Gastrocnemius medialis (tissue), 4 donors: ENCODE data around the gene WIZ. TPM values are rescaled to one million over a fixed set of nuclear protein-coding genes. Genes with fewer than 3 reads are reported as not detected.

Experiments
- ATAC-seq, 2 donors: fragments of 150-250 bp; one replicate each; pipeline ENCODE4 v1.9.1; 2016
- DNase-seq, 2 donors: peaks; one replicate each; pipeline ENCODE4 v3.0.0-alpha.2; 2019
- H3K27ac ChIP-seq, 4 donors: fragments of 200-600 bp; sonication (generic); 1 replicate in 1 of 4; 2 replicates in 3 of 4; pipeline ENCODE4 v1.5.1; 2016 to 2018; ENCODE audit warnings: mild to moderate bottlenecking in 2 of 4, moderate library complexity in 1 of 4
- H3K27me3 ChIP-seq, 3 donors: fragments of 200-600 bp; sonication (generic) in 2 of 3; 1 replicate in 1 of 3; 2 replicates in 2 of 3; pipeline versions ENCODE4 v1.5.1 to v1.6.0; 2016 to 2019; ENCODE audit warnings: mild to moderate bottlenecking in 1 of 3, moderate library complexity in 1 of 3
- H3K36me3 ChIP-seq, 2 donors: fragments of 200-600 bp; sonication (generic) in 1 of 2; one replicate each; pipeline ENCODE4 v1.5.1; 2017 to 2018
- H3K4me1 ChIP-seq, 2 donors: fragments of 200-600 bp; sonication (generic) in 1 of 2; one replicate each; pipeline ENCODE4 v1.5.1; 2016 to 2017; ENCODE audit warnings: mild to moderate bottlenecking in 2 of 2
- H3K4me3 ChIP-seq, 4 donors: fragments of 200-600 bp; sonication (generic) in 3 of 4; 1 replicate in 1 of 4; 2 replicates in 3 of 4; pipeline ENCODE4 v1.5.1; 2016 to 2019; ENCODE audit warnings: mild to moderate bottlenecking in 2 of 4
- H3K9me3 ChIP-seq, 3 donors: fragments of 200-600 bp; sonication (generic) in 2 of 3; 1 replicate in 1 of 3; 2 replicates in 2 of 3; pipeline ENCODE4 v1.5.1; 2016 to 2019
- POLR2A ChIP-seq, 2 donors: fragments of 450-650 bp; IDR thresholded peaks; one replicate each; pipeline ENCODE4 v1.6.1; 2017; ENCODE audit warnings: antibody characterized with exemption in 2 of 2, mild to moderate bottlenecking in 2 of 2, moderate library complexity in 2 of 2
- in situ Hi-C, 4 donors: fragments of 200-750 bp; cut with MboI; loops; one replicate each; pipeline versions ENCODE4 v1.15.0 to v1.8.0; 2017; ENCODE audit warnings: low sequenced_read_pairs in 4 of 4
- intact Hi-C: fragments of 100-400 bp; cut with DNase I; formaldehyde crosslinking; loops from one replicate; pipeline ENCODE4 v1.15.1; 2023; ENCODE audit warnings: low total_unique reads
- total RNA-seq, 4 donors: library from RNA; depleted of rRNA; stranded (reverse); fragments of >200 nt; gene quantifications; one replicate each; pipeline versions ENCODE4 v1.1.0 to v1.2.3, GENCODE V29; 2016
- TF ChIP-seq, protein P1 (sequence below), 5 experiments: fragments of 450-650 bp in 3 of 5; fragments of 200-600 bp in 2 of 5; sonication (generic) in 2 of 5; IDR thresholded peaks in 4 of 5; conservative IDR thresholded peaks in 1 of 5; 1 replicate in 4 of 5; 2 replicates in 1 of 5; pipeline ENCODE4 v1.5.1; 2016 to 2019; ENCODE audit warnings: antibody characterized with exemption in 5 of 5, mild to moderate bottlenecking in 3 of 5, moderate library complexity in 3 of 5

Gene WIZ
- total RNA-seq, 4 donors from 2014 or later: 28.0 to 40.6 (median 32.5) TPM

DNA sequence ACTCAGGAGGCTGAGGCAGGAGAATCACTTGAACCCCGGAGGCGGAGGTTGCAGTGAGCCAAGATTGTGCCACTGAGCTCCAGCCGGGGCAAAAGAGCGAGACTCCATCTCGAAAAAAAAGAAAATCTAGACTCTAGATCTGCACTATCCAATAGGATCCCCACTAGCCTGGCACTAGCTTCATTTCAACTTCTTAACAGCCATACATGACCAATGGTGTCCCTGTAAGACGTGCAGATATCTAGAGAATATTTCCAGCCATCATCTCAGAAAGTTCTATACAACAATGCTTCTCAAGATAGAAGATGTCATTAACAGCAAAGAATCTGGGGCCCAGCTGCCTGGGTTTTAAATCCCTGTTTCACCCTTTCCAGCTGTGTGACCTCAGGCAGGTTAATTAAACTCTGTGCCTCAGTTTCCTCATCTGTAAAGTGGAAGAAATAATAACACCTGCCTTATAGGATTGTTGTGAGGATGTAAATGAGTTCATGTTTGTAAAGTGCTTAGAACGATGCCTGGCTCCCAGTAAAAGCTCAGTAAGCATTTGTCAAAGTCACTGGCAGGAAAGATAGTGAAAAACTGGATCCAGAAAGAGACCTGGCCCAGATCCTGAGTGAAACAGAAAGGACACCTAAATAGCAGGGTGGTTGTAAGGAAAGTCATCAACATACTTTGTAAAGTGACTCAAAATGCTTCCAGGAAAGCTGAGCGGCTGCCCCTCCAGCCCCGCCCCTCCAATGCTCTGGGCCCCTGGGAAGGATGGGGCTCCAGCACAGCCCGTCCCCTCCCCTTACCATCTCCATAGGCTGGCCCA, 13.5 kb downstream of the WIZ start:
- no peak for DNase-seq
- Histone ChIP-seq H3K27ac (no peak overlapping the region), H3K4me1 (peaks cover 7 to 9% of the 10 kb centered on the region in 2 donors), H3K4me3 (no peak overlapping the region), H3K9me3 (no peaks in the 10 kb centered on the region), H3K36me3 (peaks cover 0 to 4% of the 10 kb centered on the region in 2 donors), H3K27me3 (no peaks in the 10 kb centered on the region)
- in situ Hi-C loops (loop anchor here in 2 of 4 donors (10.0 to 25.0 kb wide), 2 partner anchors 61 to 174 kb away; partner anchors contain the start of gene AKAP8 (in 1 of the 2)), intact Hi-C loops (no loop called here)
- no peak for ATAC-seq
- no peak for TF ChIP-seq POLR2A (IDR thresholded peaks at IDR 0.05)
- TF ChIP-seq, protein P1, sequence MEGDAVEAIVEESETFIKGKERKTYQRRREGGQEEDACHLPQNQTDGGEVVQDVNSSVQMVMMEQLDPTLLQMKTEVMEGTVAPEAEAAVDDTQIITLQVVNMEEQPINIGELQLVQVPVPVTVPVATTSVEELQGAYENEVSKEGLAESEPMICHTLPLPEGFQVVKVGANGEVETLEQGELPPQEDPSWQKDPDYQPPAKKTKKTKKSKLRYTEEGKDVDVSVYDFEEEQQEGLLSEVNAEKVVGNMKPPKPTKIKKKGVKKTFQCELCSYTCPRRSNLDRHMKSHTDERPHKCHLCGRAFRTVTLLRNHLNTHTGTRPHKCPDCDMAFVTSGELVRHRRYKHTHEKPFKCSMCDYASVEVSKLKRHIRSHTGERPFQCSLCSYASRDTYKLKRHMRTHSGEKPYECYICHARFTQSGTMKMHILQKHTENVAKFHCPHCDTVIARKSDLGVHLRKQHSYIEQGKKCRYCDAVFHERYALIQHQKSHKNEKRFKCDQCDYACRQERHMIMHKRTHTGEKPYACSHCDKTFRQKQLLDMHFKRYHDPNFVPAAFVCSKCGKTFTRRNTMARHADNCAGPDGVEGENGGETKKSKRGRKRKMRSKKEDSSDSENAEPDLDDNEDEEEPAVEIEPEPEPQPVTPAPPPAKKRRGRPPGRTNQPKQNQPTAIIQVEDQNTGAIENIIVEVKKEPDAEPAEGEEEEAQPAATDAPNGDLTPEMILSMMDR (IDR thresholded peaks at IDR 0.05 in 4 of 5, conservative IDR thresholded peaks at IDR 0.05 in 1 of 5): no peak

DNA sequence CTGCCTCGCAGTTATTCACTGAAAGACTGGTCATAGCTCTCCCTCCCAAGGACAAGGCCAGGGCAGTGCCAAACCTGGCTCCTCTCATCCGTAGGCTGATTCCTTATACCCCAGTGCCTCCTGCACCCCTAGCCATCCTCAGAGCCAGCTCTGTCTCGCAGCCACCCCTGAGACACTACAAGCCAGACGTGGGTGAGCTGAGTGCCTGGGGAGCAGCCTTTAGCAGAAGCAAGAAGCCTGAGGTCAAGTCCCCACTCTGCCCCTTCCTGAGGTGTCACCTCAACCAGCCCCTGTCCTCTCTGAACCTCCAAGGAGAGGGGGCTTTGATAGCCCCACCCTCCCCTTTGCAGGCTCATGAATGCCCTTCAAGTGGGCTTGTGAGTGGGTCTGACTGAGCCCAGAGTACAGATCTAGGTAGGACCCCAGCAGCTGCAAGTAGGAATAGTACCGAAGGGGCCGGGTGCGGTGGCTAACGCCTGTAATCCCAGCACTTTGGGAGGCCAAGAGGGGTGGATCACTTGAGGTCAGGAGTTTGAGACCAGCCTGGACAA, 16.2 kb downstream of the WIZ start:
- no peaks in the 10 kb centered on the region for H3K9me3 ChIP-seq
- DNase-seq: no peak
- ATAC-seq: no peak
- in situ Hi-C loops (loop anchor here in 2 of 4 donors (10.0 to 25.0 kb wide), 2 partner anchors 59 to 171 kb away; partner anchors contain the start of gene AKAP8 (in 1 of the 2)), intact Hi-C loops (loop anchor here (2.0 kb wide), 1 partner anchor 13 kb away; no protein-coding TSS in a partner anchor)
- peaks cover 0 to 4% of the 10 kb centered on the region in 2 donors for H3K36me3 ChIP-seq
- peak overlapping the region; percentile 64 to 80 (median 74) for H3K4me3 ChIP-seq
- no peaks in the 10 kb centered on the region for H3K27me3 ChIP-seq
- peaks cover 17 to 21% of the 10 kb centered on the region in 2 donors for H3K4me1 ChIP-seq
- H3K27ac ChIP-seq: peak overlapping the region; percentile 90 to 96 (median 94)
- TF ChIP-seq, protein P1 (IDR thresholded peaks at IDR 0.05 in 4 of 5, conservative IDR thresholded peaks at IDR 0.05 in 1 of 5): no peak
- no peak for TF ChIP-seq POLR2A (IDR thresholded peaks at IDR 0.05)

DNA sequence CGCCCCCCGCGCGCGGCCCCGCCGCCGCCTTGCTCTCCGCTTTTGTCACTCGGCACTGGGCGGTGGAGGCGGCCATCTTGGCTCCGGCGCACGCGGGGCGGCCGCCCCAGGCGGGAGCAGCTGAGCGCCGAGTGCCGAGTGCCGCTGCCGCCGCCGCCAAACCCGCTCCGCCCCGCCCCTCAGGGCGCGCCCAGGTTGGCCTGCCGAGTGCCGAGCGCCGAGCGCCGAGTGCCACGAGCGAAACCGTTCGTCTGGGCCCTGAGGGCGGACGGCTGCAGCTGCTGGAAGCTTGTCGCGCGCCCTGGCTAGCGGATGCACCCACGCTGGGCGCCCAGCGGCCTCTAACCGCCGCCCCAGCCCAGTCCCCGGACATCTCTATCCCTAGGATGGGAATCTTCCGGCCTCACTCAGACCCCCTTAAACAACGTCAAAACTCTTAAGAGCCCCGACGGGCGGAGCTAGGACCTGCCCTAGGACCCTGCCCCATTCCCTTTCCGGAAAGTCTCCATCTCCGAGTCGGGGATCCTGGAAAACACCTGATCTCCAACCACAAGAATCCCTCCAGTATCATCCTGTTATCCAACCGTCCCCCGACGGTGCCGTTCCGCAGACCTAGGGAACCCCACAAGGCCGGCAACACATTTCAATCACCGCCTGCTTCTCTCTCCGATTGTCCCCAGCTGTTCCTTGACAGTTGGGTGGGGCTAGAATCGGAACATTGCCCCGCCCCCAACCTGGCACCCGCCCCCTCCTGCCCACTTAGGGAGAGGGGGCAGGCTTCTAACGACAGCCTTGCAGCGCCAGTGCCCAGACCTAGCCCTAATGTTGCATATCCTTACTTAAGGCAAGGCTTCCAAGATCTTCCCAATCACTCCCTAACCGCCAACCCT, 16.9 kb downstream of the WIZ start:
- peak; percentile 83 to 88 for DNase-seq
- Histone ChIP-seq H3K9me3 (no peaks in the 10 kb centered on the region), H3K36me3 (peaks cover 0 to 5% of the 10 kb centered on the region in 2 donors), H3K4me1 (peaks cover 17 to 21% of the 10 kb centered on the region in 2 donors), H3K4me3 (peak overlapping the region; percentile 64 to 80 (median 74)), H3K27ac (peak overlapping the region; percentile 90 to 96 (median 94)), H3K27me3 (no peaks in the 10 kb centered on the region)
- intact Hi-C loops: loop anchor here (1.0 to 2.0 kb wide), 2 partner anchors 14 kb away; no protein-coding TSS in a partner anchor
- ATAC-seq: peak; percentile 82 to 84
- TF ChIP-seq, protein P1 (IDR thresholded peaks at IDR 0.05 in 4 of 5, conservative IDR thresholded peaks at IDR 0.05 in 1 of 5): peak in 1 of 5 experiments; percentile 4
- peak; percentile 48 to 66 for TF ChIP-seq POLR2A (IDR thresholded peaks at IDR 0.05)
- in situ Hi-C loops: loop anchor here in 2 of 4 donors (10.0 to 25.0 kb wide), 2 partner anchors 58 to 171 kb away; partner anchors contain the start of gene AKAP8 (in 1 of the 2)

DNA sequence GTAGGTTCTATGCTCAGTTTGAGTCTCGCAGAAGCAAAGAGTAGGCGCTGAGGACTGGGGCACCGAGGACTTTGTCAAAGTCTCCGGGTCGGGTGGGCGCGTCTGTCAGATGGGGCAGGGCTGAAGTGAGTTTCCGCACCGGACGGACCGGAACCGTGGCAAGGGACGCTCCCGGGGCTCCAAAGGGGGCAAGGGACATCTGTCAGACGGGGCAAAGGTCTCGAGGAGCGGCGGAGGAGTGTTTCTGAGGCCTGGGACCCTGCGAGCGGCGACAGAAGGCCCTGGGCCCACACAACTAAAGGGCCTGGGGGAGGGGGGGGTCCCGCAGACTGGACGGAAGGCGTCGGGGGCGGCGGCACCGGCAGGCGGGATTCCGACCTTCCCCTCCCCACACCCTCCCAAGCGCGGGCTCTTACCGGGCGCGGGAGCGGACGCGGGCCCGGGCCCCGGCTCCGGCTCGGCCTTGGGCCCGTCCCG, 17.7 kb downstream of the WIZ start:
- in situ Hi-C loops: loop anchor here in 2 of 4 donors (10.0 to 25.0 kb wide), 2 partner anchors 57 to 170 kb away; partner anchors contain the start of gene AKAP8 (in 1 of the 2)
- Histone ChIP-seq H3K9me3 (no peaks in the 10 kb centered on the region), H3K36me3 (peaks cover 0 to 13% of the 10 kb centered on the region in 2 donors), H3K27ac (peak overlapping the region; percentile 77 to 90 (median 87)), H3K4me3 (peak overlapping the region; percentile 77 to 98 (median 90)), H3K27me3 (no peaks in the 10 kb centered on the region), H3K4me1 (peaks cover 17 to 18% of the 10 kb centered on the region in 2 donors)
- intact Hi-C loops: loop anchor here (1.0 to 2.0 kb wide), 2 partner anchors 13 to 15 kb away; no protein-coding TSS in a partner anchor
- DNase-seq (no peak), ATAC-seq (no peak)
- TF ChIP-seq, protein P1 (IDR thresholded peaks at IDR 0.05 in 4 of 5, conservative IDR thresholded peaks at IDR 0.05 in 1 of 5): no peak
- TF ChIP-seq POLR2A (IDR thresholded peaks at IDR 0.05): no peak
